Right lobe of liver (tissue), 4 donors: ENCODE measurements around the gene CFC1B.
"Not testable (repeated sequence)": the region's sequence is repeated elsewhere in the genome, so short reads cannot be mapped to it uniquely, and the experiment has no call there.

Source experiments
- POLR2A ChIP-seq: fragments of 450-650 bp; IDR thresholded peaks from one replicate; pipeline ENCODE4 v1.6.1; 2017; ENCODE audit warnings: antibody characterized with exemption, mild to moderate bottlenecking
- TF ChIP-seq, protein P1 (sequence below), 4 donors: fragments of 200-600 bp in 3 of 4; fragments of 450-650 bp in 1 of 4; IDR thresholded peaks; one replicate each; pipeline versions ENCODE4 v1.5.1 to v1.8.0; 2016 to 2022; ENCODE audit warnings: antibody characterized with exemption in 4 of 4, mild to moderate bottlenecking in 2 of 4
- donor health status: DM: no; HTN: no; CAD: no.
- donor health status: DM: no; HTN: no; CAD: no.
- donor health status: DM: no; HTN: yes; CAD: no.

DNA sequence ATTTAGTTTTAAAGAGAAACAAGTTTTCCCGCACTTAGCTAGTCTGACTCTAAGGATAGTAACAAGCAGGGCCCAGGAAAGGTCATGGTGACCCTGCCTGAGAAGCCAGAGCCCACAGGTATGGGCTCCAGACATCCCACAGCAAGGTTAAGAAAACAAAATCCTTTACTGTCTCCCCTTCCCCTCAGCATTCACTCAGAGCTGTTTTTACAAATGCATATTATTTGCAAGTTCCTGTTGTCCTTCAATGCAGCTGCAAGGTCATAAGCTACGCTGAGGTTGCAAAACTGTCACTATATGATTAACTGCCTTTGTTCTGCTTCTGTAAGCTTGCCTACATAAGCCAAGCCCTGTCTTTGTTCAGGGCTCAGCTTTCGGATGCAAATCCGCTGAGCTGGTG lies 29.9 kb upstream of the CFC1B start:
- TF ChIP-seq, protein P1, sequence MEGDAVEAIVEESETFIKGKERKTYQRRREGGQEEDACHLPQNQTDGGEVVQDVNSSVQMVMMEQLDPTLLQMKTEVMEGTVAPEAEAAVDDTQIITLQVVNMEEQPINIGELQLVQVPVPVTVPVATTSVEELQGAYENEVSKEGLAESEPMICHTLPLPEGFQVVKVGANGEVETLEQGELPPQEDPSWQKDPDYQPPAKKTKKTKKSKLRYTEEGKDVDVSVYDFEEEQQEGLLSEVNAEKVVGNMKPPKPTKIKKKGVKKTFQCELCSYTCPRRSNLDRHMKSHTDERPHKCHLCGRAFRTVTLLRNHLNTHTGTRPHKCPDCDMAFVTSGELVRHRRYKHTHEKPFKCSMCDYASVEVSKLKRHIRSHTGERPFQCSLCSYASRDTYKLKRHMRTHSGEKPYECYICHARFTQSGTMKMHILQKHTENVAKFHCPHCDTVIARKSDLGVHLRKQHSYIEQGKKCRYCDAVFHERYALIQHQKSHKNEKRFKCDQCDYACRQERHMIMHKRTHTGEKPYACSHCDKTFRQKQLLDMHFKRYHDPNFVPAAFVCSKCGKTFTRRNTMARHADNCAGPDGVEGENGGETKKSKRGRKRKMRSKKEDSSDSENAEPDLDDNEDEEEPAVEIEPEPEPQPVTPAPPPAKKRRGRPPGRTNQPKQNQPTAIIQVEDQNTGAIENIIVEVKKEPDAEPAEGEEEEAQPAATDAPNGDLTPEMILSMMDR (IDR thresholded peaks at IDR 0.05), result not testable (repeated sequence)
- TF ChIP-seq POLR2A, result not testable (repeated sequence)
